GM12891 (cell line): Measurements from ENCODE around the gene CRTC3.

Experiments used
- PAX5 ChIP-seq: IDR thresholded peaks from 2 replicates; pipeline ENCODE4 v1.6.1; 2011; ENCODE audit warnings: low read length, moderate library complexity, mild to moderate bottlenecking; ENCODE audit not compliant: insufficient read depth, severe bottlenecking
- POLR2A ChIP-seq: IDR thresholded peaks from 2 replicates; pipeline ENCODE4 v1.6.1; 2011; ENCODE audit warnings: low read depth, low read length, control low read depth
- POLR2AphosphoS5 ChIP-seq: IDR thresholded peaks from 2 replicates; pipeline ENCODE4 v1.6.1; 2011; ENCODE audit warnings: low read depth, low read length, control low read depth

GRCh38 chr15:90625037-90625436 lies 95.3 kb downstream of the CRTC3 start:
- TF ChIP-seq POLR2A, result no peak
- no peak for TF ChIP-seq POLR2AphosphoS5
- no peak for TF ChIP-seq PAX5
